Hepatocyte (in vitro differentiated cells): ENCODE data around the gene SDK1.

ENCODE experiments used
- EZH2phosphoT487 ChIP-seq: fragments of 200-600 bp; sonication (generic); IDR thresholded peaks from one replicate; pipeline ENCODE4 v1.6.1; 2018; ENCODE audit warnings: antibody characterized with exemption, mild to moderate bottlenecking, low read depth, moderate library complexity; ENCODE audit not compliant: unreplicated experiment, severe bottlenecking
- TF ChIP-seq, protein P1 (sequence below): fragments of 200-600 bp; sonication (generic); IDR thresholded peaks from 2 replicates; pipeline ENCODE4 v1.5.1; 2016; ENCODE audit warnings: antibody characterized with exemption, mild to moderate bottlenecking; ENCODE audit not compliant: poor library complexity

DNA sequence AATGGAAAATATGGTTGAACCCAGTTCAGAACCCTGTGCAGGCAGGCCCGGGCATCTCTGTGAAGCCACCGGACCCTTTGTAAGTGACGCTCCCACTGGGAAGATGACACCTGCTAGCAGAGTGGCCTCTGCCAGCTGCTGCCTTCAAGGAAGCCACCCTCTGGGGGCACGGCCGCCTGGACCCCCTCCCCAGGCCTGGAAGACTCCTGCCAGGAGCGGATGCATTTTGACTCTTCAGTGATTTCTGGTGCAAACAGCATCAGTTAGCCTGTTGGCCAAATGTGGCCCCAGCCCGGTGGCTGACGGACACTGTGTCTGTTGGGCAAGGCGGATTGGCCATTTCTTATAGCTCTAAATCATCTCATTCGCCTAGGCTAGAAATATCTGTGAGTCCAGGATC, 867.0 kb downstream of the SDK1 start:
- TF ChIP-seq, protein P1, sequence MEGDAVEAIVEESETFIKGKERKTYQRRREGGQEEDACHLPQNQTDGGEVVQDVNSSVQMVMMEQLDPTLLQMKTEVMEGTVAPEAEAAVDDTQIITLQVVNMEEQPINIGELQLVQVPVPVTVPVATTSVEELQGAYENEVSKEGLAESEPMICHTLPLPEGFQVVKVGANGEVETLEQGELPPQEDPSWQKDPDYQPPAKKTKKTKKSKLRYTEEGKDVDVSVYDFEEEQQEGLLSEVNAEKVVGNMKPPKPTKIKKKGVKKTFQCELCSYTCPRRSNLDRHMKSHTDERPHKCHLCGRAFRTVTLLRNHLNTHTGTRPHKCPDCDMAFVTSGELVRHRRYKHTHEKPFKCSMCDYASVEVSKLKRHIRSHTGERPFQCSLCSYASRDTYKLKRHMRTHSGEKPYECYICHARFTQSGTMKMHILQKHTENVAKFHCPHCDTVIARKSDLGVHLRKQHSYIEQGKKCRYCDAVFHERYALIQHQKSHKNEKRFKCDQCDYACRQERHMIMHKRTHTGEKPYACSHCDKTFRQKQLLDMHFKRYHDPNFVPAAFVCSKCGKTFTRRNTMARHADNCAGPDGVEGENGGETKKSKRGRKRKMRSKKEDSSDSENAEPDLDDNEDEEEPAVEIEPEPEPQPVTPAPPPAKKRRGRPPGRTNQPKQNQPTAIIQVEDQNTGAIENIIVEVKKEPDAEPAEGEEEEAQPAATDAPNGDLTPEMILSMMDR, result no peak
- no peak for TF ChIP-seq EZH2phosphoT487
